NOMO-1 treated with DMSO at 0.1 percent for 48 hours (cell line): Measurements from ENCODE around the gene SERPINB10.
"Not testable (repeated sequence)": the region's sequence is repeated elsewhere in the genome, so short reads cannot be mapped to it uniquely, and the experiment has no call there.

Experiments
- DNase-seq: peaks from one replicate; lab custom pipeline; 2025; ENCODE audit not compliant: unreplicated experiment; lab: John Stamatoyannopoulos, UW

Gene SERPINB10

DNA sequence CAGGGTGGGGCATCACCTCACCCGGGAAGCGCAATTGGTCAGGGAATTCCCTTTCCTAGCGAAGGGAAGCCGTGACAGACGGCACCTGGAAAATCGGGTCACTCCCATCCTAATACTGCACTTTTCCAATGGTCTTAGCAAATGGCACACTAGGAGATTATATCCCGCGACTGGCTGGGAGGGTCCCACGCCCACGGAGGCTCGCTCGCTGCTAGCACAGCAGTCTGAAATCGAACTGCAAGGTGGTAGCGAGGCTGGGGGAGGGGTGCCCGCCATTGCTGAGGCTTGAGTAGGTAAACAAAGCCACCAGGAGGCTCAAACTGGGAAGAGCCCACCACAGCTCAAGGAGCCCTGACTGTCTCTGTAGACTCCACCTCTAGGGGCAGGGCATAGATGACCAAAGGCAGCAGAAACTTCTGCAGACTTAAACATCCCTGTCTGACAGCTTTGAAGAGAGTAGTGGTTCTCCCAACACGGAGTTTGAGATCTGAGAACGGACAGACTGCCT, 32.8 kb downstream of the SERPINB10 start:
- DNase-seq, result not testable (repeated sequence)

DNA sequence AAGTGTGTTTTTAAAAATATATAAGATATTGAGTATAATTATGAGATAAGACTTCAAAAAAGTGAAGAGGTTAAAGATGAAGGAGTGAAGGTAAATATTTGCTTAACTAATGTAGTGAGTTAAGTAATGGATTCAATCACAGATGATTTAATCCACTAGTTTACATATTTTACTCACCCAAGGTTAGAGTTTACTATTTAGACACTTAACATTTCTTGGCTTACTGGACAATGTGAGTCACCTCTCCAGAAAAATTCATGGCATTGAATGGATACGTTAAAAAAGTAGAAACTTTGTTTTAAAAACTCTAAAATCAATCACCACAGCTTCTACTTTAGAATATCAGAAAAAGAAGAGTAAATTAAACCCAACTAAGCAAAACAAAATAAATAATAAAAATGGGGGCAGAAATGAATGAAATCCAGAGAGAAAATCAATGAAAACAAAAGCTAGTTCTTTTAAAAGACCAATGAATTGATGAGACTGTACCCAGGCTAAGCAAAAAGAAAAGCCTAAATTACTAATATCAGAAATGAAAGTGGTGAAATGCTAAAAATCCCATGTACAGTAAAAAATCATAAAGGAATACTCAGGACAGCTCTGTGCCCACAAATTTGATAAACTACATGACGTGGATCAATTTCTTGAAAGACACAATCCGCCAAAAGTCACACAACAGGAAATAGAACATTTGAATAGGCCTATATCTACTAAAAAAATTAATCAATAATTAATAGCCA, 39.5 kb downstream of the SERPINB10 start:
- no peak for DNase-seq

GRCh38 chr18:63949068-63949737, 41.4 kb downstream of the SERPINB10 start, which contains the start of gene HMSD:
Gene HMSD (plus strand): TSS chr18:63949301. CDS start chr18:63953456, 4,155 bp downstream.
- DNase-seq, result peak; percentile 62

- peak; percentile 51 for DNase-seq
Observed at GRCh38 chr18:63951302-63951705, 43.5 kb downstream of the SERPINB10 start.

GRCh38 chr18:63953811-63954210, 46.1 kb downstream of the SERPINB10 start:
- no peak for DNase-seq

DNA sequence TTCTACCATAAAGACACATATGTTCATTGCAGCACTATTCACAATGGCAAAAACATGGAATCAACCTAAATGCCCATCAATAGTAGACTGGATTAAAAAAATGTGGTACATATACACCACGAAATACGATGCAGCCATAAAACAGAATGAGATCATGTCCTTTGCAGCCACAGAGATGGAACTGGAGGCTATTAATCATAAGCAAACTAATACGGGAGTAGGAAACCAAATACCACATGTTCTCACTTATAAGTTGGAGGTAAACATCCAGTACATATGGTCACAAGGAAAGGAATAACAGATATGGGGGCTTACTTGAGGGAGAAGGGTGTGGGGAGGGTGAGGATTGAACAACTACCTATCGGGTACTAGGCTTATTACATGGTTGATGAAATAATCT, 49.0 kb downstream of the SERPINB10 start:
- DNase-seq, result no peak

DNA sequence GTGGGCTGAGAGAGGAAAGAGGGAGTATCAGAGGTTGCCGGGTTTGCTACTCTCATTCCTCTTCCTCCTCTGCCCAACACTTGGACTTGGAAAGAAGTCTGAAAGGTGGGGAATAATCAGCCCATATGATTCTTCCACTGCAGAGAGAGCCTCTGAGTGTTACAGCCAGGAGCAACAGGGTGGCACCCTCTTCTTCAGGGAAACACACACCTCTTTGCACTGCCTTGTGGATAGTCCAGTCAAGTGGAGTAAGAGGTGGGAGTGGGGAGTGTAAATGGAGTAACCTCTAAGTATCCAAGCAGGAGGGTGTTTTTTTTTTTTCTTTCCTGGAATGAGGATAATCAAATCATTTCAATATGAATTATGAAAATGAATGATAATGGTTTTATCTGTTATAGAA, 53.1 kb downstream of the SERPINB10 start:
- no peak for DNase-seq

DNA sequence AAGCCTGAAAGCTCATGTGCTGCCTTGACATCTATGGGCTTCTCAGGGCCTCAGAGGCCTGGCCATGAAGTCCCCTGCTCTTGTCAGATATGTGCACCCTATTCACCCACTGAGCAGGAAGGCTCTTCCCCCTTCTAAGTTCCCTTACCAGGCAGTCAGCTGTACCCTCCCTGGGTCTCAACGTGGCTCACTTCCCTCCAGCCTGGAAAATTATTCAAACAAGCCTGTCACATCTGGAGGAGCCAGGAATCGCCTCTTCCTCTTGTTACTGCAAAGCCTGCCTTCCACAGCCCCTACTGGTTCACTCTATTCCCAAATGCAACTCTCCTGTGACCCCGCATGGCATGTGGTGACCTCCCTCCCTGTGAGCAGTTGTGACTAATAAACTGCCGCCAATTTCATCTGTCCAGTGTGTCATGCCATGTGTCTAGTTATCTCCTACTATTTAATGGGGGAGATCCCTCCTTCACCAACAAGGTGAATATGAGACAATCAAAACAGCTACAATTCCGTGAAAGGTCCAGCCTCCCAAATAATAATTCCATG, 53.8 kb downstream of the SERPINB10 start:
- no peak for DNase-seq

- no peak for DNase-seq
Observed at GRCh38 chr18:63962137-63962536, 54.4 kb downstream of the SERPINB10 start.

DNA sequence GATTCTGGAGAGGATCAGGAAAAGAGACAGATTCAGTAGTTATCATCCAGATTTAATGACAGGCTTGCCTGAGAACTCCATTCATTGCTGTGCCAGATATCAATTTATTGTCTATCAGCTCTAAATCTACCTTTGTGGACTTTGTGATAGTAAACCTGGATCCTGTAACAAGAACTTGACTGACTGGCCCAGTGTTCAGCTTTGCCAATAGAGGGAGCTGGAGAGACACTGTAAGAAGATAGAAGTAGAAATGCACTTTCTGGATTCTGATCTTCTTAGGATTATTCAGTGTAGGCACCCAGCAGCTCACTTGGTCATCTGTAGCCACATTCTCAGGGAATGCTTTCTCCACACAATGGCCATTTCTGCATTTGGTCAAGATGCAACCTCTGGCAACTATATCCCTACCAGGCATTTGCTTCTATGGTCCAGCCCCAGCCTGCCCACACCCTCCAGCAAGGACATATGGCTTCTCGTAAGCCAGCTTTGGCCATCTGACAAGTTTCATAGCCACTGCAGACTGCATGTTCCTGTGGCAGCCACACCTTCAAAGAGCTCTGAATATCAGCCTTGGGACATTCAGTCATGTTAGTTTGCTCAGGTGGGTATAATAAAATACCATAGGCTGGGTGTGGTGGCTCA, 56.0 kb downstream of the SERPINB10 start:
- peak; percentile 77 for DNase-seq

- DNase-seq, result no peak
Observed at GRCh38 chr18:63964908-63965307, 57.1 kb downstream of the SERPINB10 start.

DNA sequence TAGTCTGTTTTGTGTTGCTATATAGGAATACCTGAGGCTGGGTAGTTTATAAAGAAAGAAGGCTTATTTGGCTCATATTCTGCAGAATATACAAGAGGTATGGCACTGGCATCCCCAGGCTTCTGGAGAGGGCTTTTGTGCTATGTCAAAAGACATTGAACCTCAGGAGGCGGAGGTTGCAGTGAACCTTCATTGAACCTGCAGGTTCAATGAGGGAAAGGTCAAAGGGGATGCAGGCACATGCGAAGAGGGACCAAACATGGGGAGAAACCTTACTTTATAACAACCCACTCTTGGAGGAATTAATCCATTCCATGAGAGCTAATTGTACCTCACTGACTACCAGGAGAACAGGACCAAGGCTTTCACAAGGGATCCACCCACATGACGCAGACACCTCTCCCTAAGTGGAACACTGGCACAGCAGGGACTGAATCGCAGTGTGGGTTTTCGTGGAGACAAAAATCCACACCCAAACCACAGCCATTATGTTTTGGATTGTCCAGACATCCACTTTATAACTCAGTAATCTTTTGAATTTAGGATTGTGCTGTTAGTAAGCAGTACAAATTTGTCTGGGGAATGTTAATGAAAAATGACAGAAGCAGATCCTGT, 58.1 kb downstream of the SERPINB10 start:
- DNase-seq, result no peak

DNA sequence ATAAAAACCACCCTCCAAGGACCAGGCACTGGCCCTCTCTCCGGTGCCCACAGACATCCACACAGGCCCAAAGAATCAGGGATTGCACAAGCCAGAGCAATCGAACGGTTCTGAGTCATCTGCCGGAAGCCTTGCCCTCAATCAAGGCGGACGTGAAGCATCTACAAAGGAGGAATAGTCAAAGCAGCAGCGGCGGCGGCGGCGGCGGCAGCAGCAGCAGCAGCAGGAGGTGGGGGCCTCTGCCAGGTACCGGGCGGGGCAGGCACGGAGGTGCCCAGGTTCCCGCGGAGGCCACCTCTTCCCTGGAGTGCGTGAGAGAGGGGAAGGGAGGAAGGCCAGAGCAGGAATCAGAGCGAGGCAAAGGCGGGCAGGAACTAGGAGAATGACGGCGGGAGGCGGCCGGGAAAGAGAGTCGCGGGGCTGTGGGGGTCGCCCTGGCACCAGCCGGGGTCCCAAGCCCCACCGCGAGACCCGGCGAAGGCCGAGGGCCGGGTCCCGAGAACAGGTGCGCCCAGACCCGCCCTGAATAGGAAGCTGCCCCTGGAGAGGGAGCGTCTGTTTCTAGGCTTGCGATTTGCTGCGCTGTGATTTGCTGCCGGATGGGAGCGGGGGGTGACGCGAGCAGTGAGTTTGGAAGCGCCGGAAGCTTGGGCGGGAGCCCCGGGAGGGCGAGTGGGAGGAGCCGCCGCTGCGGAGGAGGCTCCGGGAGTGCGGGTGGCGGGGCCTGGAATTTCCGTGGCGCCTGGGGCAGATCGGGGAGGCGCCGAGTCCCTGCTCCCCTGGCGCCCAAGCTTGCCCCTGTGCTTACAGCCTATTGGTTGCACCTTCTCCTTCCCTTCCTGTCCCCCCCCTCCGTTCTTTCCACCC, 62.4 kb downstream of the SERPINB10 start, which contains the start of gene SERPINB8:
SERPINB8 (plus strand) TSS at position 140 of the 867 bp plus-strand sequence. CDS start 8,228 bp downstream, outside the sequence.
- peak; percentile 90 for DNase-seq

DNA sequence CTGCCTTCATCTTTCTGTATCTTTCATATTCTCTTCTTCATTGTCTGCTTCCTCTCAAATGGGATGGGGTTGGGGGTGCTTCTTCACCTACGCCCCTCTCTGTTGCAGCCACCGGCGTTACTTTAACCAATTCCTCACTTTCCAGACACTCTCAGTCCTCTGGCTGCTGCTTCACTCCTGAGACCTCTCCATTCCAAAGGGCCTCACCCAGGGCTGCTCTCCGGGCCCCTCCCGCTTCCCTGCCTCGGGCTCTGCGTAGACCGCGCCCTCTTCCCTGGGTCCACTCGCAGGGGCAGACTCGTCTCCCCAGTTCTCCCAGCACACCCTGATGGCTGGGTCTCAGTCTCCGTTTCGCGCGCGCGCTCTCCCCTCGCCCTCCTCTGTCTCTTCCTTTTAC, 63.0 kb downstream of the SERPINB10 start:
- DNase-seq, result no peak

DNA sequence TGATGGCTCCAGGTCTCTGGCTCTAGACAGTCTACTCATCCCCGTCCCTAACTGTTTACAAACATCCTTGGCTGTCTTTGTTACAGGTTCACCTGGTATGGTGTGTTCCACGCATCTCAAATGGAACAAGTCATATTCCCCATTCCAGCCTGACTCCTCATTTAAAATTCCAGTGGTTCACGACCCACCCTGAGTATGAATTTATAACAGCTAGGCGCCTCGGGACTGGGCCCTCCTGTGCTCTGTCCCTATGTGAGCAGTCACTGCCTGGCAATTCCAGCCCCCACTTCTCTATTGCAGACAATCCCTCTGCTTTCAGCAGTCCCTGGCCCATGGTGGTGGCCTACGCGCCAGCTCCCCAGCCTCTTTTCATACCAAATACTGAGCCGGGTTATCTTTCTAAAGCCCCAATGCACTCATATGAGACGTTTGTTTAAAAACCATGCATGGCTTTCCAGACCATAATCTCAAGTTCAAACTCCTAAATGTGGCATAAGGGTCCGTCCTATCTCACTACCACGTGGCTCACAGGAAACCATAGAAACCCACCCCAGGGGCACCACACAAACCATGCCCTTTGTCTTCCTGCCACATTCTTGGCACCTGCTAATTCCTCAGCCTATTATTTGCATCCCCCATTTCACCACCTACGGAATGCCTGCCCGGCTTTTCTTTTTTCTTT, 63.7 kb downstream of the SERPINB10 start:
- DNase-seq, result no peak

DNA sequence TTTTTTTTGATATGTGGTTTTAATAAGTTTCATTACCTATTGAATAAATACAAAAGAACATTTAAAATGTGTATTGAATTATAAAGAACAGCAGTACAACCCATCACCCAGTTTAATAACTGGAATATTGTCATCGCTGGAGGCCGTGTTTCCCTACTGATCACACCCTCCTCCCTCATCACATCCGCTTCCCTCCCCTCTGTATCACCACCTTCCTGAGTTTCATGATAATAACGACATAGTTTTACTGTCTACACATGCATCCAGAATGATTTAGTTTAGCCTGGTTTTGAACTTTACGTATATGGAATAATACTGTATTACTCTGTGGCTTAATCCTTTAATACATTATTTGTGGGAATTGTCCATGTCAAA, 64.2 kb downstream of the SERPINB10 start:
- DNase-seq, result no peak

- DNase-seq, result peak; percentile 64
Observed at GRCh38 chr18:63974991-63975390, 67.2 kb downstream of the SERPINB10 start.

DNA sequence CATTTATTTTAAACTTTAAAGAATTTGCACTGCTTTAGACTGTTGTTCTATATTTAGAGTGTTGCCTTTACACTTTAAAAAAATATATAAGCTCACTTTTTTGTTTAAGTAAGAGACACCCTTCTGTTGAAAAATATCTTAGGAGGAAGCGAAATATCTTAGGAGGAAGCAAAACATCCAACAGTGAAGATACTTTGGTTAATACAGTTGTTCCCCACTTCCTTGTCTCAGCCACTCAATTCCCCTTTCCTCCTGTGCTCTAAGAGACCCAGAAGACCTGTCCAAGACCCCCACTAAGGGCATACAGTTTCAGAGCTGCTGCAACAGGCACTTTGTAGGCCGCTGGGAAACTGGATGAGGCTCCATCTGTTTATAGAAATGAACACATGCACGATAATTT, 67.9 kb downstream of the SERPINB10 start:
- peak; percentile 89 for DNase-seq

- no peak for DNase-seq
Observed at GRCh38 chr18:63977040-63977439, 69.3 kb downstream of the SERPINB10 start.
